GM18951 (cell line): ENCODE data around the gene ZNF622.

Experiments used
- POLR2A ChIP-seq: IDR thresholded peaks from 4 replicates; pipeline ENCODE4 v1.6.1; 2011; ENCODE audit warnings: mild to moderate bottlenecking; ENCODE audit not compliant: insufficient read length, insufficient read depth; ENCODE audit errors: extremely low read depth
- in situ Hi-C: fragments of 300-500 bp; cut with MboI; formaldehyde crosslinking; loops from one replicate; pipeline ENCODE4 v1.12.0; 2022; ENCODE audit warnings: low sequenced_read_pairs, mixed read lengths, inconsistent platforms; ENCODE audit not compliant: unreplicated experiment

ZNF622 gene

GRCh38 chr5:16465544-16466432 is at the start of gene ZNF622:
Gene ZNF622 (minus strand): TSS chr5:16465800. CDS start chr5:16465665, 135 bp downstream.
- in situ Hi-C loops = loop anchor here (25.0 kb wide), 1 partner anchor 303 kb away; no protein-coding TSS in a partner anchor
- peak; percentile 98 for TF ChIP-seq POLR2A

- TF ChIP-seq POLR2A = no peak
- in situ Hi-C loops = no loop called here
These were observed 44.5 kb upstream of the ZNF622 start for GRCh38 chr5:16510098-16510497.

- in situ Hi-C loops = no loop called here
- no peak for TF ChIP-seq POLR2A
These were observed 43.3 kb upstream of the ZNF622 start for GRCh38 chr5:16508730-16509531.

- in situ Hi-C loops = no loop called here
- no peak for TF ChIP-seq POLR2A
These were observed 42.1 kb upstream of the ZNF622 start for GRCh38 chr5:16507716-16508115.

- no peak for TF ChIP-seq POLR2A
- in situ Hi-C loops = no loop called here
These were observed 40.3 kb upstream of the ZNF622 start for GRCh38 chr5:16505904-16506303.

- in situ Hi-C loops = no loop called here
These were observed 39.7 kb upstream of the ZNF622 start for GRCh38 chr5:16505140-16505891.

GRCh38 chr5:16504571-16504970 is 39.0 kb upstream of the ZNF622 start:
- in situ Hi-C loops = no loop called here
- TF ChIP-seq POLR2A = no peak

More at GRCh38 chr5:16505140-16505891, 39.7 kb upstream of the ZNF622 start:
- no peak for TF ChIP-seq POLR2A

GRCh38 chr5:16502866-16503265 is 37.3 kb upstream of the ZNF622 start:
- TF ChIP-seq POLR2A = no peak
- in situ Hi-C loops = no loop called here

GRCh38 chr5:16500024-16500423 is 34.4 kb upstream of the ZNF622 start:
- in situ Hi-C loops = no loop called here
- TF ChIP-seq POLR2A = no peak

GRCh38 chr5:16497546-16497945 is 31.9 kb upstream of the ZNF622 start:
- in situ Hi-C loops = no loop called here
- no peak for TF ChIP-seq POLR2A

GRCh38 chr5:16493261-16493660 is 27.7 kb upstream of the ZNF622 start:
- in situ Hi-C loops = no loop called here
- TF ChIP-seq POLR2A = no peak

GRCh38 chr5:16492398-16493140 is 27.0 kb upstream of the ZNF622 start:
- in situ Hi-C loops = no loop called here

GRCh38 chr5:16490911-16491310 is 25.3 kb upstream of the ZNF622 start:
- no peak for TF ChIP-seq POLR2A
- in situ Hi-C loops = no loop called here

More at GRCh38 chr5:16492398-16493140, 27.0 kb upstream of the ZNF622 start:
- TF ChIP-seq POLR2A = no peak
